HepG2 (cell line): ENCODE measurements around the gene TSHZ1. TPM values are rescaled to one million over a fixed set of nuclear protein-coding genes. Genes with fewer than 3 reads are reported as not detected.

ENCODE experiments used
- ATAC-seq: fragments of 200-7000 bp; cut with Tn5 transposase; 3 replicates; pipeline ENCODE4 v1.9.1; 2020; ENCODE audit warnings: mild to moderate bottlenecking, moderate library complexity
- BruUV-seq: library from RNA; stranded (reverse); fragments of 400-500 nt; replicated peaks from 2 replicates; lab custom pipeline; 2021; lab: Mats Ljungman, UMichigan
- CTCF ChIA-PET: fragments of 300-600 bp; formaldehyde crosslinking; extraction: SDS; loops from one replicate; lab custom pipeline; 2021; ENCODE audit warnings: low total read pairs, inconsistent platforms, low intra/inter-chr PET ratio; lab: Yijun Ruan, JAX
- POLR2A ChIA-PET: fragments of 350-600 bp; sonication (Branson Sonifier 250); formaldehyde crosslinking; loops from one replicate; lab custom pipeline; 2020; ENCODE audit warnings: antibody characterized with exemption, inconsistent platforms; lab: Yijun Ruan, JAX
- DNase-seq: peaks from one replicate; pipeline ENCODE4 v3.0.0-alpha.2; 2015; ENCODE audit warnings: low spot score
- FAIRE-seq: peaks from 3 replicates; lab custom pipeline; 2011; peaks lifted over from hg19 to GRCh38; lab: Jason Lieb, UNC
- H2AFZ ChIP-seq: one replicate; pipeline ENCODE4 v1.6.1; 2011; ENCODE audit warnings: low read length, inconsistent platforms
- H3K27ac ChIP-seq: fragments of 300-600 bp; 3 replicates; pipeline ENCODE4 v1.8.0; 2011; ENCODE audit warnings: mixed run types, mild to moderate bottlenecking, mixed read lengths, low read length, inconsistent platforms; ENCODE audit not compliant: insufficient read depth; ENCODE audit errors: extremely low read length
- H3K27me3 ChIP-seq, 2 experiments: fragments of 200-600 bp in 1 of 2; 2 replicates in 1 of 2; 3 replicates in 1 of 2; pipeline versions ENCODE4 v1.6.0 to v1.8.0; 2011; ENCODE audit warnings: low read length in 2 of 2, mild to moderate bottlenecking in 2 of 2, moderate library complexity in 2 of 2, inconsistent platforms in 1 of 2; ENCODE audit not compliant: insufficient read depth in 2 of 2, control insufficient read depth in 1 of 2
- H3K36me3 ChIP-seq, 2 experiments: fragments of 200-600 bp in 1 of 2; replicated peaks in 1 of 2; 2 replicates in 1 of 2; 3 replicates in 1 of 2; pipeline versions ENCODE4 v1.5.1 to v1.8.0; 2011; ENCODE audit warnings: low read length in 2 of 2, inconsistent platforms in 1 of 2; ENCODE audit not compliant: insufficient read depth in 2 of 2, control insufficient read depth in 1 of 2
- H3K4me1 ChIP-seq: 2 replicates; pipeline ENCODE4 v1.5.1; 2012; ENCODE audit warnings: low read length, inconsistent platforms; ENCODE audit not compliant: insufficient read depth
- H3K4me2 ChIP-seq: 2 replicates; pipeline ENCODE4 v1.6.0; 2011; ENCODE audit warnings: low read depth, low read length, inconsistent platforms
- H3K4me3 ChIP-seq, 3 experiments: fragments of 200-600 bp in 1 of 3; sonication (generic), shearing (Covaris generic) in 1 of 3; replicated peaks in 1 of 3; 2 replicates each; pipeline ENCODE4 v1.5.1; 2011 to 2016; ENCODE audit warnings: low read length in 3 of 3, inconsistent platforms in 2 of 3, low read depth in 2 of 3, mild to moderate bottlenecking in 2 of 3, control low read depth in 1 of 3, mixed read lengths in 1 of 3; ENCODE audit not compliant: insufficient read depth in 1 of 3
- H3K79me2 ChIP-seq: one replicate; pipeline ENCODE4 v1.6.1; 2011; ENCODE audit warnings: low read length, inconsistent platforms; ENCODE audit not compliant: insufficient read depth
- H3K9ac ChIP-seq: 2 replicates; pipeline ENCODE4 v1.6.0; 2011; ENCODE audit warnings: mild to moderate bottlenecking, low read depth, low read length, inconsistent platforms; ENCODE audit not compliant: insufficient read depth
- H3K9me3 ChIP-seq: 2 replicates; pipeline ENCODE4 v1.5.1; 2012; ENCODE audit warnings: mild to moderate bottlenecking, low read length
- H4K20me1 ChIP-seq: 2 replicates; pipeline ENCODE4 v1.6.0; 2011; ENCODE audit warnings: inconsistent platforms, mild to moderate bottlenecking, low read length, moderate library complexity; ENCODE audit not compliant: insufficient read depth
- HDAC6 ChIP-seq: fragments of 200-600 bp; sonication (generic); IDR thresholded peaks from 2 replicates; pipeline ENCODE4 v1.7.0; 2017; ENCODE audit warnings: mild to moderate bottlenecking, antibody characterized with exemption, low read length, low read depth
- KLF6 ChIP-seq: IDR thresholded peaks from 2 replicates; pipeline ENCODE4 v1.8.0; 2016; ENCODE audit warnings: missing biosample characterization, missing genetic modification reagents
- MED8 ChIP-seq: sonication (generic); formaldehyde crosslinking; IDR thresholded peaks from 2 replicates; pipeline ENCODE4 v1.8.1; 2023; ENCODE audit warnings: mild to moderate bottlenecking, missing genetic modification reagents; ENCODE audit not compliant: insufficient replicate concordance
- RXRB ChIP-seq: IDR thresholded peaks from 2 replicates; pipeline ENCODE4 v1.6.1; 2016; ENCODE audit warnings: borderline replicate concordance, missing genetic modification reagents, missing compliant biosample characterization
- UBTF ChIP-seq: sonication (generic); formaldehyde crosslinking; IDR thresholded peaks from 2 replicates; pipeline ENCODE4 v1.4.0; 2020; ENCODE audit warnings: mild to moderate bottlenecking, missing genetic modification reagents
- ZNF883 ChIP-seq: sonication (generic); formaldehyde crosslinking; IDR thresholded peaks from 2 replicates; pipeline ENCODE4 v1.5.1; 2020; ENCODE audit warnings: mild to moderate bottlenecking, missing genetic modification reagents; ENCODE audit errors: not compliant biosample characterization
- WGBS: methylation state at CpG from one replicate; pipeline ENCODE4 v1.1.6; 2017; ENCODE audit warnings: low lambda C conversion rate; 5-methylcytosine and 5-hydroxymethylcytosine counted together
- in situ Hi-C: cut with HindIII; loops from 2 replicates; pipeline ENCODE4 v1.10.0; 2017; ENCODE audit warnings: low pct_unique_long_range_greater_than_20kb; ENCODE audit not compliant: extremely low pct_ligation_motif_present
- intact Hi-C: fragments of 100-400 bp; cut with micrococcal nuclease; formaldehyde crosslinking; loops from one replicate; pipeline ENCODE4 v1.10.0; 2022; ENCODE audit not compliant: unreplicated experiment
- polyA plus RNA-seq, 8 experiments: library from polyadenylated mRNA; depleted of rRNA in 3 of 8; stranded (reverse) in 7 of 8; unstranded in 1 of 8; fragments of >200 nt; fragmentation: Illumina TruSeq in 4 of 8; extraction: Trizol in 4 of 8; gene quantifications; 2 replicates each; pipeline versions ENCODE4 v1.2.1 to v1.2.3, GENCODE V29; 2011 to 2016; ENCODE audit warnings: low read depth in 4 of 8, missing spikeins in 1 of 8, mixed read lengths in 1 of 8; ENCODE audit not compliant: insufficient read depth in 1 of 8
- total RNA-seq, 5 experiments: library from RNA; depleted of rRNA; stranded (reverse); fragments of >200 nt; fragmentation: Illumina TruSeq; extraction: Trizol; gene quantifications; 2 replicates each; pipeline ENCODE4 v1.2.3, GENCODE V29; 2016; ENCODE audit warnings: low read depth in 1 of 5
- TF ChIP-seq, protein P1 (sequence below): sonication (generic); formaldehyde crosslinking; IDR thresholded peaks from 2 replicates; pipeline ENCODE4 v1.8.0; 2022; ENCODE audit warnings: mild to moderate bottlenecking, missing genetic modification reagents
- TF ChIP-seq, protein P2 (sequence below), 2 experiments: sonication (generic) in 1 of 2; formaldehyde crosslinking in 1 of 2; IDR thresholded peaks; 2 replicates each; pipeline versions ENCODE4 v1.6.1 to v1.9.0; 2014 to 2022; ENCODE audit warnings: antibody characterized with exemption in 1 of 2, borderline replicate concordance in 1 of 2, inconsistent platforms in 1 of 2, low read depth in 1 of 2, missing genetic modification reagents in 1 of 2
- TF ChIP-seq, protein P3 (sequence below): sonication (generic); formaldehyde crosslinking; IDR thresholded peaks from 2 replicates; pipeline ENCODE4 v1.5.0; 2020; ENCODE audit warnings: missing genetic modification reagents, mild to moderate bottlenecking, borderline replicate concordance
- TF ChIP-seq, protein P4 (sequence below): sonication (generic); formaldehyde crosslinking; IDR thresholded peaks from 2 replicates; pipeline ENCODE4 v1.5.0; 2020; ENCODE audit warnings: missing genetic modification reagents

TSHZ1 gene
- total and polyA plus RNA-seq, 2 of the 13 experiments (the other 11 are each of a cell fraction or from before 2014, with no cell fraction given): 2.5 to 2.7 TPM

GRCh38 chr18:75229437-75229836 is 18.8 kb downstream of the TSHZ1 start:
- peaks cover 34% of the 10 kb centered on the region for H3K4me1 ChIP-seq
- ATAC-seq (no peak), FAIRE-seq (no peak), DNase-seq (no peak)
- H3K27me3 ChIP-seq: no peaks in the 10 kb centered on the region
- no peak overlapping the region for H3K9ac ChIP-seq
- H3K79me2 ChIP-seq: peaks cover 5% of the 10 kb centered on the region
- intact Hi-C loops: no loop called here
- no peak overlapping the region for H3K4me2 ChIP-seq
- H3K36me3 ChIP-seq: 0 out of 5 replicates have a peak, but pooled peaks cover 0 to 3% of the 10 kb centered on the region in 2 experiments
- 94% methylated on average over 8 of the region's 8 CpGs for WGBS
- no TSS peak for BruUV-seq
- H2AFZ ChIP-seq: no peak overlapping the region
- 0 out of 2 replicates have a peak, but pooled peaks cover 4% of the 10 kb centered on the region for H4K20me1 ChIP-seq
- CTCF ChIA-PET: no interaction called here
- in situ Hi-C loops: no loop called here
- no peak overlapping the region for H3K27ac ChIP-seq
- no peak overlapping the region for H3K4me3 ChIP-seq
- POLR2A ChIA-PET: interaction anchor here (0.5 kb wide), 1 partner anchor 1148 kb away, joined by 4 read pairs; no protein-coding TSS in a partner anchor
- H3K9me3 ChIP-seq: no peaks in the 10 kb centered on the region
- no peak for TF ChIP-seq RXRB (CRISPR knock-in tag)
- TF ChIP-seq, protein P1, sequence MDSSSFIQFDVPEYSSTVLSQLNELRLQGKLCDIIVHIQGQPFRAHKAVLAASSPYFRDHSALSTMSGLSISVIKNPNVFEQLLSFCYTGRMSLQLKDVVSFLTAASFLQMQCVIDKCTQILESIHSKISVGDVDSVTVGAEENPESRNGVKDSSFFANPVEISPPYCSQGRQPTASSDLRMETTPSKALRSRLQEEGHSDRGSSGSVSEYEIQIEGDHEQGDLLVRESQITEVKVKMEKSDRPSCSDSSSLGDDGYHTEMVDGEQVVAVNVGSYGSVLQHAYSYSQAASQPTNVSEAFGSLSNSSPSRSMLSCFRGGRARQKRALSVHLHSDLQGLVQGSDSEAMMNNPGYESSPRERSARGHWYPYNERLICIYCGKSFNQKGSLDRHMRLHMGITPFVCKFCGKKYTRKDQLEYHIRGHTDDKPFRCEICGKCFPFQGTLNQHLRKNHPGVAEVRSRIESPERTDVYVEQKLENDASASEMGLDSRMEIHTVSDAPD: no peak
- no peak for TF ChIP-seq UBTF (CRISPR knock-in tag)
- TF ChIP-seq MED8 (CRISPR knock-in tag): no peak
- no peak for TF ChIP-seq HDAC6
- TF ChIP-seq, protein P2, sequence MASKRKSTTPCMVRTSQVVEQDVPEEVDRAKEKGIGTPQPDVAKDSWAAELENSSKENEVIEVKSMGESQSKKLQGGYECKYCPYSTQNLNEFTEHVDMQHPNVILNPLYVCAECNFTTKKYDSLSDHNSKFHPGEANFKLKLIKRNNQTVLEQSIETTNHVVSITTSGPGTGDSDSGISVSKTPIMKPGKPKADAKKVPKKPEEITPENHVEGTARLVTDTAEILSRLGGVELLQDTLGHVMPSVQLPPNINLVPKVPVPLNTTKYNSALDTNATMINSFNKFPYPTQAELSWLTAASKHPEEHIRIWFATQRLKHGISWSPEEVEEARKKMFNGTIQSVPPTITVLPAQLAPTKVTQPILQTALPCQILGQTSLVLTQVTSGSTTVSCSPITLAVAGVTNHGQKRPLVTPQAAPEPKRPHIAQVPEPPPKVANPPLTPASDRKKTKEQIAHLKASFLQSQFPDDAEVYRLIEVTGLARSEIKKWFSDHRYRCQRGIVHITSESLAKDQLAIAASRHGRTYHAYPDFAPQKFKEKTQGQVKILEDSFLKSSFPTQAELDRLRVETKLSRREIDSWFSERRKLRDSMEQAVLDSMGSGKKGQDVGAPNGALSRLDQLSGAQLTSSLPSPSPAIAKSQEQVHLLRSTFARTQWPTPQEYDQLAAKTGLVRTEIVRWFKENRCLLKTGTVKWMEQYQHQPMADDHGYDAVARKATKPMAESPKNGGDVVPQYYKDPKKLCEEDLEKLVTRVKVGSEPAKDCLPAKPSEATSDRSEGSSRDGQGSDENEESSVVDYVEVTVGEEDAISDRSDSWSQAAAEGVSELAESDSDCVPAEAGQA (IDR thresholded peaks at IDR 0.05; ENCODE audit: low read depth): no peak
- TF ChIP-seq, protein P2 (CRISPR knock-in tag; IDR thresholded peaks at IDR 0.05; ENCODE audit: borderline replicate concordance): no peak
- no peak for TF ChIP-seq ZNF883 (CRISPR knock-in tag)
- TF ChIP-seq, protein P3, sequence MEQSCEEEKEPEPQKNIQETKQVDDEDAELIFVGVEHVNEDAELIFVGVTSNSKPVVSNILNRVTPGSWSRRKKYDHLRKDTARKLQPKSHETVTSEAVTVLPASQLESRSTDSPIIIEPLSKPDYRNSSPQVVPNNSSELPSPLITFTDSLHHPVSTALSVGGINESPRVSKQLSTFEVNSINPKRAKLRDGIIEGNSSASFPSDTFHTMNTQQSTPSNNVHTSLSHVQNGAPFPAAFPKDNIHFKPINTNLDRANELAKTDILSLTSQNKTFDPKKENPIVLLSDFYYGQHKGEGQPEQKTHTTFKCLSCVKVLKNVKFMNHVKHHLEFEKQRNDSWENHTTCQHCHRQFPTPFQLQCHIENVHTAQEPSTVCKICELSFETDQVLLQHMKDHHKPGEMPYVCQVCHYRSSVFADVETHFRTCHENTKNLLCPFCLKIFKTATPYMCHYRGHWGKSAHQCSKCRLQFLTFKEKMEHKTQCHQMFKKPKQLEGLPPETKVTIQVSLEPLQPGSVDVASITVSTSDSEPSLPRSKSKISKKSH (CRISPR knock-in tag): no peak
- TF ChIP-seq, protein P4, sequence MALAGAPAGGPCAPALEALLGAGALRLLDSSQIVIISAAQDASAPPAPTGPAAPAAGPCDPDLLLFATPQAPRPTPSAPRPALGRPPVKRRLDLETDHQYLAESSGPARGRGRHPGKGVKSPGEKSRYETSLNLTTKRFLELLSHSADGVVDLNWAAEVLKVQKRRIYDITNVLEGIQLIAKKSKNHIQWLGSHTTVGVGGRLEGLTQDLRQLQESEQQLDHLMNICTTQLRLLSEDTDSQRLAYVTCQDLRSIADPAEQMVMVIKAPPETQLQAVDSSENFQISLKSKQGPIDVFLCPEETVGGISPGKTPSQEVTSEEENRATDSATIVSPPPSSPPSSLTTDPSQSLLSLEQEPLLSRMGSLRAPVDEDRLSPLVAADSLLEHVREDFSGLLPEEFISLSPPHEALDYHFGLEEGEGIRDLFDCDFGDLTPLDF: no peak
- no peak for TF ChIP-seq KLF6 (CRISPR knock-in tag)
